GM23338 (cell line): ENCODE measurements around the gene IFT88. TPM values are rescaled to one million over a fixed set of nuclear protein-coding genes. Genes with fewer than 3 reads are reported as not detected.

Experiments used
- ATAC-seq: fragments of 200-7000 bp; cut with Tn5 transposase; 3 replicates; pipeline ENCODE4 v1.9.1; 2020
- DNase-seq: peaks from one replicate; pipeline ENCODE4 v3.0.0-alpha.2; 2015; ENCODE audit warnings: low spot score
- H2AFZ ChIP-seq: fragments of 200-600 bp; sonication (generic); 2 replicates; pipeline ENCODE4 v1.8.0; 2016; ENCODE audit warnings: antibody characterized with exemption, mild to moderate bottlenecking, moderate library complexity
- H3F3A ChIP-seq: fragments of 200-600 bp; sonication (generic); replicated peaks from 2 replicates; pipeline ENCODE4 v1.8.0; 2017; ENCODE audit warnings: antibody characterized with exemption, mixed run types, low read depth
- H3K27ac ChIP-seq: fragments of 200-600 bp; sonication (generic); 2 replicates; pipeline ENCODE4 v1.6.1; 2016; ENCODE audit warnings: low read depth
- H3K27me3 ChIP-seq: fragments of 200-600 bp; sonication (generic); 2 replicates; pipeline ENCODE4 v1.8.0; 2016; ENCODE audit warnings: mild to moderate bottlenecking, mixed run types, moderate library complexity; ENCODE audit not compliant: insufficient read depth
- H3K36me3 ChIP-seq: fragments of 200-600 bp; sonication (generic); 2 replicates; pipeline ENCODE4 v1.8.0; 2016; ENCODE audit warnings: mild to moderate bottlenecking; ENCODE audit not compliant: insufficient read depth
- H3K4me1 ChIP-seq: fragments of 200-600 bp; sonication (generic); 2 replicates; pipeline ENCODE4 v1.8.0; 2016; ENCODE audit warnings: mild to moderate bottlenecking, moderate library complexity; ENCODE audit not compliant: insufficient read depth
- H3K4me2 ChIP-seq: fragments of 200-600 bp; sonication (generic); 2 replicates; pipeline ENCODE4 v1.7.1; 2017; ENCODE audit warnings: mixed run types
- H3K4me3 ChIP-seq: fragments of 200-600 bp; sonication (generic); 2 replicates; pipeline ENCODE4 v1.6.1; 2016; ENCODE audit warnings: mixed run types
- H3K79me2 ChIP-seq: fragments of 200-600 bp; sonication (generic); replicated peaks from 2 replicates; pipeline ENCODE4 v1.8.0; 2017; ENCODE audit warnings: mild to moderate bottlenecking; ENCODE audit not compliant: insufficient read depth
- H3K9me2 ChIP-seq: fragments of 200-600 bp; sonication (generic); 2 replicates; pipeline ENCODE4 v1.8.0; 2017; ENCODE audit not compliant: insufficient read depth
- H4K20me1 ChIP-seq: fragments of 200-600 bp; sonication (generic); replicated peaks from 2 replicates; pipeline ENCODE4 v1.8.0; 2017; ENCODE audit warnings: mild to moderate bottlenecking; ENCODE audit not compliant: insufficient read depth
- H3K27ac Mint-ChIP-seq: 2 replicates; pipeline ENCODE4 v1.8.0; 2020; ENCODE audit warnings: inconsistent platforms, mild to moderate bottlenecking, moderate library complexity, mixed read lengths
- H3K27me3 Mint-ChIP-seq: 3 replicates; pipeline ENCODE4 v1.8.0; 2022; ENCODE audit warnings: low read depth, mild to moderate bottlenecking, moderate library complexity, mixed read lengths, inconsistent platforms; ENCODE audit not compliant: insufficient read depth, poor library complexity
- H3K36me3 Mint-ChIP-seq: 3 replicates; pipeline ENCODE4 v1.8.0; 2021; ENCODE audit warnings: low read depth, mild to moderate bottlenecking, inconsistent platforms, moderate library complexity, mixed read lengths
- H3K4me1 Mint-ChIP-seq: 3 replicates; pipeline ENCODE4 v1.8.0; 2020; ENCODE audit warnings: mild to moderate bottlenecking, inconsistent platforms, mixed read lengths
- H3K4me3 Mint-ChIP-seq: 3 replicates; pipeline ENCODE4 v1.8.0; 2021; ENCODE audit warnings: moderate library complexity, mild to moderate bottlenecking, inconsistent platforms, mixed read lengths
- H3K9me3 Mint-ChIP-seq: 3 replicates; pipeline ENCODE4 v1.8.0; 2020; ENCODE audit warnings: moderate library complexity, mild to moderate bottlenecking, inconsistent platforms, mixed read lengths
- EZH2 ChIP-seq: fragments of 200-600 bp; sonication (generic); IDR thresholded peaks from one replicate; pipeline ENCODE4 v1.8.0; 2017; ENCODE audit warnings: antibody characterized with exemption, mild to moderate bottlenecking, low read depth; ENCODE audit not compliant: unreplicated experiment
- EZH2phosphoT487 ChIP-seq: fragments of 200-600 bp; sonication (generic); IDR thresholded peaks from one replicate; pipeline ENCODE4 v1.8.1; 2018; ENCODE audit warnings: antibody characterized with exemption; ENCODE audit not compliant: unreplicated experiment
- JUNB ChIP-seq: IDR thresholded peaks from one replicate; pipeline ENCODE4 v1.6.1; 2016; ENCODE audit warnings: antibody characterized with exemption; ENCODE audit not compliant: unreplicated experiment
- NANOG ChIP-seq: IDR thresholded peaks from 2 replicates; pipeline ENCODE4 v1.6.1; 2016; ENCODE audit warnings: antibody characterized with exemption, borderline replicate concordance
- polyA plus RNA-seq: library from polyadenylated mRNA; unstranded; fragments of >200 nt; fragmentation: Nextera tagmentation; extraction: Ambion mirVana; gene quantifications from 2 replicates; pipeline ENCODE4 v1.2.1, GENCODE V29; 2016
- total RNA-seq: library from RNA; depleted of rRNA; stranded (reverse); fragments of >200 nt; shearing (Covaris generic); gene quantifications from 2 replicates; pipeline ENCODE4 v1.2.3, GENCODE V29; 2014
- TF ChIP-seq, protein P1 (sequence below): fragments of 250-450 bp; sonication (Bioruptor Pico); IDR thresholded peaks from 2 replicates; pipeline ENCODE4 v1.5.0; 2020; ENCODE audit warnings: mild to moderate bottlenecking, moderate library complexity
- TF ChIP-seq, protein P2 (sequence below): IDR thresholded peaks from 2 replicates; pipeline ENCODE4 v1.6.1; 2016; ENCODE audit warnings: antibody characterized with exemption

Gene IFT88
- total and polyA plus RNA-seq, 2 experiments from 2014 or later = 8.2 to 8.7 TPM

DNA sequence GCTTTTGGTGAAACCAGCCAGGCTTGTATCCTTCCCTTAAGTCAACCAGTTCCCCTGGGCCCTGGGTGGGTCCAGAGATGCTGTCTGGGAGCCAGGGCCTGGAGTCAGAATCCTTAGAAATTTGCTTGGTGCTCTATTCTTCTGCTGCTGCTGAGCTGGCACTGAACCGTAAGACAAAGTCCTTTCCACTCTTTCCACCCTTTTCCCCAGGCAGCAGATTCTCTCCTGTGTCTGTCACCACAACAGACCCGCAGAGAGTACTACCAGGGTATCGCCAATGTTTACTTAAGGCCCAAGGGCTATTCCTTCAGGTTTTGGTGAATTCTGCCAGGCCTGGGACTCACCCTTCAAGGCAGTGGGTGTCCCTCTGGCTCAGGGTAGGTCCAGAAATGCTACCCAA lies 12.2 kb downstream of the IFT88 start:
- Histone ChIP-seq H3K4me2 (no peak overlapping the region), H3K4me3 (no peak overlapping the region), H3K27ac (no peak overlapping the region), H3F3A (no peaks in the 10 kb centered on the region), H3K9me2 (no peaks in the 10 kb centered on the region), H3K36me3 (no peaks in the 10 kb centered on the region), H3K4me1 (no peaks in the 10 kb centered on the region), H3K27me3 (no peaks in the 10 kb centered on the region), H3K79me2 (no peaks in the 10 kb centered on the region), H2AFZ (no peak overlapping the region), H4K20me1 (no peaks in the 10 kb centered on the region)
- peaks cover 5% of the 10 kb centered on the region; the same call in 2 of the 3 replicates for H3K9me3 Mint-ChIP-seq
- ATAC-seq = no peak
- TF ChIP-seq, protein P1, sequence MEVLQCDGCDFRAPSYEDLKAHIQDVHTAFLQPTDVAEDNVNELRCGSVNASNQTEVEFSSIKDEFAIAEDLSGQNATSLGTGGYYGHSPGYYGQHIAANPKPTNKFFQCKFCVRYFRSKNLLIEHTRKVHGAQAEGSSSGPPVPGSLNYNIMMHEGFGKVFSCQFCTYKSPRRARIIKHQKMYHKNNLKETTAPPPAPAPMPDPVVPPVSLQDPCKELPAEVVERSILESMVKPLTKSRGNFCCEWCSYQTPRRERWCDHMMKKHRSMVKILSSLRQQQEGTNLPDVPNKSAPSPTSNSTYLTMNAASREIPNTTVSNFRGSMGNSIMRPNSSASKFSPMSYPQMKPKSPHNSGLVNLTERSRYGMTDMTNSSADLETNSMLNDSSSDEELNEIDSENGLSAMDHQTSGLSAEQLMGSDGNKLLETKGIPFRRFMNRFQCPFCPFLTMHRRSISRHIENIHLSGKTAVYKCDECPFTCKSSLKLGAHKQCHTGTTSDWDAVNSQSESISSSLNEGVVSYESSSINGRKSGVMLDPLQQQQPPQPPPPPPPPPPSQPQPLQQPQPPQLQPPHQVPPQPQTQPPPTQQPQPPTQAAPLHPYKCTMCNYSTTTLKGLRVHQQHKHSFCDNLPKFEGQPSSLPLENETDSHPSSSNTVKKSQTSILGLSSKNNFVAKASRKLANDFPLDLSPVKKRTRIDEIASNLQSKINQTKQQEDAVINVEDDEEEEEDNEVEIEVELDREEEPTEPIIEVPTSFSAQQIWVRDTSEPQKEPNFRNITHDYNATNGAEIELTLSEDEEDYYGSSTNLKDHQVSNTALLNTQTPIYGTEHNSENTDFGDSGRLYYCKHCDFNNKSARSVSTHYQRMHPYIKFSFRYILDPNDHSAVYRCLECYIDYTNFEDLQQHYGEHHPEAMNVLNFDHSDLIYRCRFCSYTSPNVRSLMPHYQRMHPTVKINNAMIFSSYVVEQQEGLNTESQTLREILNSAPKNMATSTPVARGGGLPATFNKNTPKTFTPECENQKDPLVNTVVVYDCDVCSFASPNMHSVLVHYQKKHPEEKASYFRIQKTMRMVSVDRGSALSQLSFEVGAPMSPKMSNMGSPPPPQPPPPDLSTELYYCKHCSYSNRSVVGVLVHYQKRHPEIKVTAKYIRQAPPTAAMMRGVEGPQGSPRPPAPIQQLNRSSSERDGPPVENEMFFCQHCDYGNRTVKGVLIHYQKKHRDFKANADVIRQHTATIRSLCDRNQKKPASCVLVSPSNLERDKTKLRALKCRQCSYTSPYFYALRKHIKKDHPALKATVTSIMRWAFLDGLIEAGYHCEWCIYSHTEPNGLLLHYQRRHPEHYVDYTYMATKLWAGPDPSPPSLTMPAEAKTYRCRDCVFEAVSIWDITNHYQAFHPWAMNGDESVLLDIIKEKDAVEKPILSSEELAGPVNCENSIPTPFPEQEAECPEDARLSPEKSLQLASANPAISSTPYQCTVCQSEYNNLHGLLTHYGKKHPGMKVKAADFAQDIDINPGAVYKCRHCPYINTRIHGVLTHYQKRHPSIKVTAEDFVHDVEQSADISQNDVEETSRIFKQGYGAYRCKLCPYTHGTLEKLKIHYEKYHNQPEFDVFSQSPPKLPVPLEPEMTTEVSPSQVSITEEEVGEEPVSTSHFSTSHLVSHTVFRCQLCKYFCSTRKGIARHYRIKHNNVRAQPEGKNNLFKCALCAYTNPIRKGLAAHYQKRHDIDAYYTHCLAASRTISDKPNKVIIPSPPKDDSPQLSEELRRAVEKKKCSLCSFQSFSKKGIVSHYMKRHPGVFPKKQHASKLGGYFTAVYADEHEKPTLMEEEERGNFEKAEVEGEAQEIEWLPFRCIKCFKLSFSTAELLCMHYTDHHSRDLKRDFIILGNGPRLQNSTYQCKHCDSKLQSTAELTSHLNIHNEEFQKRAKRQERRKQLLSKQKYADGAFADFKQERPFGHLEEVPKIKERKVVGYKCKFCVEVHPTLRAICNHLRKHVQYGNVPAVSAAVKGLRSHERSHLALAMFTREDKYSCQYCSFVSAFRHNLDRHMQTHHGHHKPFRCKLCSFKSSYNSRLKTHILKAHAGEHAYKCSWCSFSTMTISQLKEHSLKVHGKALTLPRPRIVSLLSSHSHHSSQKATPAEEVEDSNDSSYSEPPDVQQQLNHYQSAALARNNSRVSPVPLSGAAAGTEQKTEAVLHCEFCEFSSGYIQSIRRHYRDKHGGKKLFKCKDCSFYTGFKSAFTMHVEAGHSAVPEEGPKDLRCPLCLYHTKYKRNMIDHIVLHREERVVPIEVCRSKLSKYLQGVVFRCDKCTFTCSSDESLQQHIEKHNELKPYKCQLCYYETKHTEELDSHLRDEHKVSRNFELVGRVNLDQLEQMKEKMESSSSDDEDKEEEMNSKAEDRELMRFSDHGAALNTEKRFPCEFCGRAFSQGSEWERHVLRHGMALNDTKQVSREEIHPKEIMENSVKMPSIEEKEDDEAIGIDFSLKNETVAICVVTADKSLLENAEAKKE = no peak
- no peak for TF ChIP-seq EZH2phosphoT487
- H3K4me3 Mint-ChIP-seq = no peak overlapping the region
- peaks cover 30% of the 10 kb centered on the region for H3K36me3 Mint-ChIP-seq
- H3K27me3 Mint-ChIP-seq = no peaks in the 10 kb centered on the region
- DNase-seq = no peak
- H3K4me1 Mint-ChIP-seq = no peaks in the 10 kb centered on the region
- no peak overlapping the region for H3K27ac Mint-ChIP-seq

DNA sequence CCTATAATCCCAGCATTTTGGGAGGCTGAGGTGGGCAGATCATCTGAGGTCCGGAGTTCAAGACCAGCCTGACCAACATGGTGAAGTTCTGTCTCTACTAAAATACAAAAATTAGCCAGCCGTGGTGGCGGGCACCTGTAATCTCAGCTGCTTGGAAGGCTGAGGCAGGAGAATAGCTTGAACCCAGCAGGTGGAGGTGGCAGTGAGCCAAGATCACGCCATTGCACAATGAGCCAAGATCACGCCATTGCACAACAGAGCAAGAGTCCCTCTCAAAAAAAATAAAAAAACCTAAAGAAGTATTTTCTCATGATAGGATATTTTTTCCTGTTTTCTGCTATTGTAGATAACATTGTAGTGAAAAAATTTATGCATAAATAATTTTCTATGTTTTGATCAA lies 13.3 kb downstream of the IFT88 start:
- ATAC-seq = no peak
- no peaks in the 10 kb centered on the region for H3K27me3 Mint-ChIP-seq
- no peak for TF ChIP-seq JUNB
- TF ChIP-seq NANOG = no peak
- TF ChIP-seq, protein P2, sequence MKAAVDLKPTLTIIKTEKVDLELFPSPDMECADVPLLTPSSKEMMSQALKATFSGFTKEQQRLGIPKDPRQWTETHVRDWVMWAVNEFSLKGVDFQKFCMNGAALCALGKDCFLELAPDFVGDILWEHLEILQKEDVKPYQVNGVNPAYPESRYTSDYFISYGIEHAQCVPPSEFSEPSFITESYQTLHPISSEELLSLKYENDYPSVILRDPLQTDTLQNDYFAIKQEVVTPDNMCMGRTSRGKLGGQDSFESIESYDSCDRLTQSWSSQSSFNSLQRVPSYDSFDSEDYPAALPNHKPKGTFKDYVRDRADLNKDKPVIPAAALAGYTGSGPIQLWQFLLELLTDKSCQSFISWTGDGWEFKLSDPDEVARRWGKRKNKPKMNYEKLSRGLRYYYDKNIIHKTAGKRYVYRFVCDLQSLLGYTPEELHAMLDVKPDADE = no peak
- no peak for TF ChIP-seq EZH2
- TF ChIP-seq, protein P1 = no peak

More for the DNA sequence above, 13.3 kb downstream of the IFT88 start:
- DNase-seq = no peak
- Histone ChIP-seq H3K4me1 (no peaks in the 10 kb centered on the region), H3F3A (no peaks in the 10 kb centered on the region), H2AFZ (no peak overlapping the region), H3K27ac (no peak overlapping the region), H4K20me1 (no peaks in the 10 kb centered on the region), H3K27me3 (no peaks in the 10 kb centered on the region), H3K36me3 (no peaks in the 10 kb centered on the region), H3K4me3 (no peak overlapping the region), H3K9me2 (no peaks in the 10 kb centered on the region), H3K4me2 (no peak overlapping the region), H3K79me2 (no peaks in the 10 kb centered on the region)
- H3K4me1 Mint-ChIP-seq = no peaks in the 10 kb centered on the region
- H3K4me3 Mint-ChIP-seq = no peak overlapping the region
- H3K9me3 Mint-ChIP-seq = peaks cover 5% of the 10 kb centered on the region; the same call in 2 of the 3 replicates
- no peak overlapping the region for H3K27ac Mint-ChIP-seq
- H3K36me3 Mint-ChIP-seq = peaks cover 36% of the 10 kb centered on the region
